Measurements from ENCODE around the gene SMPD2.

DNA sequence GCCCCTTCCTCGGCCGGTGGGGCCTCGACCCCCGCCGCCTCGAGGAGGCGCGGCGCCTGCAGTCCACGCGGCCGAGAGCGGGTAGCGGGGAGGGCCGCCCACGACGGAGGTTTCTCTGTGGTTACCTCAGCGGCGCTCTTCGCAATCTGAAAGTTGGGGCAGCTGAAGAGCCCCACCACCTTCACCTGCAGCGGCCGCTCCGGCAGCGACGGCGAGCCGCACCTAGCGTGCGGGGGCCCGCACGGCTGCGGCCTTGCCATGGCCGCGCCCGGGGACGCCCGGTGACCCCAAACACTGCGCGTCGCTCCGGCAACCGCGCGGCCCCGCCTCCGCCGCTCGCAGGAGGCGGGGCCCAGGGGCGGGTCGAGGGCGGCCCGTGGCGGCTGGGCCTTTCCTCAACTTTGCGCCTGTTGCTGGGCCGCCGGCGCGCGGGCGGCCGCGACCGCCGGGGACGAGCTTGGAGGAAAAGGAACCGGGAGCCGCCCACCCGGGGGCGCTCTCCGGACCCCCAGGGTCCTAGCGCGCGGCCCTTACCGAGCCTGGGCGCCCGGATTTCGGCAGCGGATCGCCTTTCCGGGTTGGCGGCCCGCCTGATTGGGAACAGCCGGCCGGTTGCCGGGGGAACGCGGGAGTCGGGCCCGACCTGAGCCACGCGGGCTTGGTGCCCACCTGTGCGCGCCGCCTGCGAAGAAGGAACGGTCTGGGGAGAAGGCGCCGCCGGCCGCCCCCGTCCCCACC, at the start of gene SMPD2, which contains the start of gene PPIL6:
- TF ChIP-seq, protein P1, sequence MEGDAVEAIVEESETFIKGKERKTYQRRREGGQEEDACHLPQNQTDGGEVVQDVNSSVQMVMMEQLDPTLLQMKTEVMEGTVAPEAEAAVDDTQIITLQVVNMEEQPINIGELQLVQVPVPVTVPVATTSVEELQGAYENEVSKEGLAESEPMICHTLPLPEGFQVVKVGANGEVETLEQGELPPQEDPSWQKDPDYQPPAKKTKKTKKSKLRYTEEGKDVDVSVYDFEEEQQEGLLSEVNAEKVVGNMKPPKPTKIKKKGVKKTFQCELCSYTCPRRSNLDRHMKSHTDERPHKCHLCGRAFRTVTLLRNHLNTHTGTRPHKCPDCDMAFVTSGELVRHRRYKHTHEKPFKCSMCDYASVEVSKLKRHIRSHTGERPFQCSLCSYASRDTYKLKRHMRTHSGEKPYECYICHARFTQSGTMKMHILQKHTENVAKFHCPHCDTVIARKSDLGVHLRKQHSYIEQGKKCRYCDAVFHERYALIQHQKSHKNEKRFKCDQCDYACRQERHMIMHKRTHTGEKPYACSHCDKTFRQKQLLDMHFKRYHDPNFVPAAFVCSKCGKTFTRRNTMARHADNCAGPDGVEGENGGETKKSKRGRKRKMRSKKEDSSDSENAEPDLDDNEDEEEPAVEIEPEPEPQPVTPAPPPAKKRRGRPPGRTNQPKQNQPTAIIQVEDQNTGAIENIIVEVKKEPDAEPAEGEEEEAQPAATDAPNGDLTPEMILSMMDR (IDR thresholded peaks at IDR 0.05), result peak; percentile 8 to 52 (median 38)
- peak; percentile 32 to 72 for TF ChIP-seq POLR2A (IDR thresholded peaks at IDR 0.05)

Measured in uterus (tissue), 2 donors.